ENCODE results near the gene CCDC9B. TPM values are rescaled to one million over a fixed set of nuclear protein-coding genes. Genes with fewer than 3 reads are reported as not detected.
A peak's percentile ranks its signal among the peaks of the same experiment; 100 is the strongest.

The CCDC9B gene
- total RNA-seq, 1 experiment from 2014 or later = 3.2 TPM

- peaks cover 35% of the 10 kb centered on the region for H3K4me1 ChIP-seq
- H3K27me3 ChIP-seq = no peaks in the 10 kb centered on the region
- no peak overlapping the region for H3K27ac ChIP-seq
- H3K36me3 ChIP-seq = no peaks in the 10 kb centered on the region
- H3K4me3 ChIP-seq = no peak overlapping the region
- no peaks in the 10 kb centered on the region for H3K9me3 ChIP-seq (replicated peaks)
- no peak for DNase-seq
Observed at GRCh38 chr15:40320409-40320808, 20.3 kb downstream of the CCDC9B start.

GRCh38 chr15:40317580-40317979 lies 23.2 kb downstream of the CCDC9B start:
- peaks cover 37% of the 10 kb centered on the region for H3K4me1 ChIP-seq
- no peaks in the 10 kb centered on the region for H3K36me3 ChIP-seq
- no peaks in the 10 kb centered on the region for H3K9me3 ChIP-seq (replicated peaks)
- H3K27ac ChIP-seq = no peak overlapping the region
- no peak overlapping the region for H3K4me3 ChIP-seq
- no peak for DNase-seq
- H3K27me3 ChIP-seq = no peaks in the 10 kb centered on the region

GRCh38 chr15:40316931-40317330 lies 23.8 kb downstream of the CCDC9B start:
- Histone ChIP-seq H3K27me3 (no peaks in the 10 kb centered on the region), H3K9me3 (replicated peaks) (no peaks in the 10 kb centered on the region)

GRCh38 chr15:40314723-40315276 lies 25.9 kb downstream of the CCDC9B start:
- Histone ChIP-seq H3K4me1 (peaks cover 16% of the 10 kb centered on the region), H3K4me3 (no peak overlapping the region), H3K9me3 (replicated peaks) (no peaks in the 10 kb centered on the region), H3K27me3 (no peaks in the 10 kb centered on the region), H3K27ac (no peak overlapping the region), H3K36me3 (no peaks in the 10 kb centered on the region)
- no peak for DNase-seq

More at GRCh38 chr15:40316931-40317330, 23.8 kb downstream of the CCDC9B start:
- H3K4me1 ChIP-seq = peaks cover 30% of the 10 kb centered on the region; the same call in 1 of the 2 replicates
- no peaks in the 10 kb centered on the region for H3K36me3 ChIP-seq
- H3K27ac ChIP-seq = no peak overlapping the region
- H3K4me3 ChIP-seq = no peak overlapping the region
- no peak for DNase-seq

- no peaks in the 10 kb centered on the region for H3K9me3 ChIP-seq (replicated peaks)
- H3K4me3 ChIP-seq = no peak overlapping the region
- H3K27ac ChIP-seq = no peak overlapping the region
- no peaks in the 10 kb centered on the region for H3K36me3 ChIP-seq
- H3K27me3 ChIP-seq = no peaks in the 10 kb centered on the region
- H3K4me1 ChIP-seq = peaks cover 26% of the 10 kb centered on the region
- peak; percentile 80 to 83 for DNase-seq
Observed at GRCh38 chr15:40313531-40314398, 27.0 kb downstream of the CCDC9B start.

GRCh38 chr15:40312370-40313158 lies 28.2 kb downstream of the CCDC9B start:
- Histone ChIP-seq H3K9me3 (replicated peaks) (no peaks in the 10 kb centered on the region), H3K36me3 (no peaks in the 10 kb centered on the region), H3K27ac (no peak overlapping the region), H3K4me1 (peaks cover 29% of the 10 kb centered on the region), H3K4me3 (no peak overlapping the region), H3K27me3 (no peaks in the 10 kb centered on the region)
- DNase-seq = no peak

GRCh38 chr15:40310993-40311392 lies 29.7 kb downstream of the CCDC9B start:
- DNase-seq = no peak
- Histone ChIP-seq H3K27ac (no peak overlapping the region), H3K36me3 (no peaks in the 10 kb centered on the region), H3K4me3 (no peak overlapping the region), H3K4me1 (peaks cover 35% of the 10 kb centered on the region), H3K27me3 (no peaks in the 10 kb centered on the region), H3K9me3 (replicated peaks) (no peaks in the 10 kb centered on the region)

GRCh38 chr15:40310001-40310959 lies 30.5 kb downstream of the CCDC9B start:
- peak; percentile 78 to 86 for DNase-seq
- Histone ChIP-seq H3K27ac (no peak overlapping the region), H3K36me3 (no peaks in the 10 kb centered on the region), H3K4me1 (peaks cover 42% of the 10 kb centered on the region), H3K4me3 (no peak overlapping the region), H3K9me3 (replicated peaks) (no peaks in the 10 kb centered on the region), H3K27me3 (no peaks in the 10 kb centered on the region)

- Histone ChIP-seq H3K4me1 (peaks cover 44% of the 10 kb centered on the region), H3K9me3 (replicated peaks) (no peaks in the 10 kb centered on the region), H3K27ac (peak overlapping the region; percentile 54; the same call in 1 of the 2 replicates), H3K4me3 (peak overlapping the region; percentile 39; the same call in 1 of the 2 replicates), H3K27me3 (no peaks in the 10 kb centered on the region), H3K36me3 (no peaks in the 10 kb centered on the region)
- peak; percentile 27 to 52 for DNase-seq
Observed at GRCh38 chr15:40309344-40309862, 31.3 kb downstream of the CCDC9B start.

GRCh38 chr15:40307421-40308211 lies 33.1 kb downstream of the CCDC9B start, which contains the start of gene PLCB2:
TSS of gene PLCB2 (minus strand) at chr15:40307935. CDS start at chr15:40307672, 263 bp downstream.
- peaks cover 34% of the 10 kb centered on the region for H3K4me1 ChIP-seq
- peak; percentile 96 to 97 for DNase-seq
- peak within 1 kb of the TSS; percentile 39 for H3K4me3 ChIP-seq
- no peaks in the 10 kb centered on the region for H3K27me3 ChIP-seq
- peak within 1 kb of the TSS; percentile 54; the same call in 1 of the 2 replicates for H3K27ac ChIP-seq
- no peaks in the 10 kb centered on the region for H3K36me3 ChIP-seq
- H3K9me3 ChIP-seq (replicated peaks) = no peaks in the 10 kb centered on the region

- no peak for DNase-seq
- Histone ChIP-seq H3K9me3 (replicated peaks) (no peaks in the 10 kb centered on the region), H3K4me1 (peaks cover 34% of the 10 kb centered on the region), H3K36me3 (no peaks in the 10 kb centered on the region), H3K27me3 (no peaks in the 10 kb centered on the region), H3K4me3 (peak overlapping the region; percentile 30; the same call in 1 of the 2 replicates), H3K27ac (peak overlapping the region; percentile 17; the same call in 1 of the 2 replicates)
Observed at GRCh38 chr15:40306908-40307307, 33.8 kb downstream of the CCDC9B start.

GRCh38 chr15:40306371-40306770 lies 34.4 kb downstream of the CCDC9B start:
- H3K27me3 ChIP-seq = no peaks in the 10 kb centered on the region
- H3K9me3 ChIP-seq (replicated peaks) = no peaks in the 10 kb centered on the region
- no peak overlapping the region for H3K27ac ChIP-seq
- H3K4me1 ChIP-seq = peaks cover 34% of the 10 kb centered on the region
- peak overlapping the region; percentile 30; the same call in 1 of the 2 replicates for H3K4me3 ChIP-seq
- DNase-seq = no peak
- no peaks in the 10 kb centered on the region for H3K36me3 ChIP-seq

GRCh38 chr15:40305281-40305680 lies 35.5 kb downstream of the CCDC9B start:
- no peak overlapping the region for H3K27ac ChIP-seq
- H3K4me3 ChIP-seq = no peak overlapping the region
- H3K27me3 ChIP-seq = no peaks in the 10 kb centered on the region
- 0 out of 2 replicates have a peak, but pooled peaks cover 5% of the 10 kb centered on the region for H3K9me3 ChIP-seq (replicated peaks)
- no peaks in the 10 kb centered on the region for H3K36me3 ChIP-seq
- H3K4me1 ChIP-seq = peaks cover 34% of the 10 kb centered on the region
- no peak for DNase-seq

All from SJCRH30 (cell line).